Lower leg skin (tissue), 4 donors: ENCODE results near the gene GRN. TPM values are rescaled to one million over a fixed set of nuclear protein-coding genes. Genes with fewer than 3 reads are reported as not detected.

Experiments
- DNase-seq, 2 donors: peaks; one replicate each; pipeline ENCODE4 v3.0.0-alpha.2; 2019; ENCODE audit warnings: low spot score in 2 of 2
- H3K4me3 ChIP-seq: fragments of 200-600 bp; sonication (generic); 2 replicates; pipeline ENCODE4 v1.5.1; 2017; ENCODE audit warnings: mild to moderate bottlenecking, low read depth; ENCODE audit not compliant: poor library complexity, severe bottlenecking
- POLR2A ChIP-seq, 2 donors: fragments of 450-650 bp; IDR thresholded peaks; one replicate each; pipeline ENCODE4 v1.6.1; 2016 to 2017; ENCODE audit warnings: antibody characterized with exemption in 2 of 2, mild to moderate bottlenecking in 1 of 2, moderate library complexity in 1 of 2
- WGBS, 2 donors: methylation state at CpG; one replicate each; pipeline ENCODE4 v1.1.5; 2018; 5-methylcytosine and 5-hydroxymethylcytosine counted together
- intact Hi-C: fragments of 100-400 bp; cut with DNase I; formaldehyde crosslinking; loops from one replicate; pipeline ENCODE4 v1.15.0; 2023; ENCODE audit warnings: low total_unique reads
- total RNA-seq, 4 donors: library from RNA; depleted of rRNA; stranded (reverse); fragments of >200 nt; gene quantifications; one replicate each; pipeline ENCODE4 v1.1.0, GENCODE V29; 2016
- TF ChIP-seq, protein P1 (sequence below), 3 donors: fragments of 450-650 bp; IDR thresholded peaks; one replicate each; pipeline ENCODE4 v1.5.1; 2016; ENCODE audit warnings: antibody characterized with exemption in 3 of 3, mild to moderate bottlenecking in 3 of 3, moderate library complexity in 2 of 3

GRN gene
- total RNA-seq, 4 donors from 2014 or later: 272 to 295 (median 283) TPM

GRCh38 chr17:44376124-44376523, 31.0 kb downstream of the GRN start:
- no peak for DNase-seq
- WGBS, 2 donors: 6 to 13% methylated on average over 5 of the region's 5 CpGs

GRCh38 chr17:44376779-44377178, 31.7 kb downstream of the GRN start:
- intact Hi-C loops: no loop called here
- 88 to 93% methylated on average over 12 of the region's 12 CpGs for WGBS, 2 donors
- TF ChIP-seq POLR2A (IDR thresholded peaks at IDR 0.05): no peak
- TF ChIP-seq, protein P1, sequence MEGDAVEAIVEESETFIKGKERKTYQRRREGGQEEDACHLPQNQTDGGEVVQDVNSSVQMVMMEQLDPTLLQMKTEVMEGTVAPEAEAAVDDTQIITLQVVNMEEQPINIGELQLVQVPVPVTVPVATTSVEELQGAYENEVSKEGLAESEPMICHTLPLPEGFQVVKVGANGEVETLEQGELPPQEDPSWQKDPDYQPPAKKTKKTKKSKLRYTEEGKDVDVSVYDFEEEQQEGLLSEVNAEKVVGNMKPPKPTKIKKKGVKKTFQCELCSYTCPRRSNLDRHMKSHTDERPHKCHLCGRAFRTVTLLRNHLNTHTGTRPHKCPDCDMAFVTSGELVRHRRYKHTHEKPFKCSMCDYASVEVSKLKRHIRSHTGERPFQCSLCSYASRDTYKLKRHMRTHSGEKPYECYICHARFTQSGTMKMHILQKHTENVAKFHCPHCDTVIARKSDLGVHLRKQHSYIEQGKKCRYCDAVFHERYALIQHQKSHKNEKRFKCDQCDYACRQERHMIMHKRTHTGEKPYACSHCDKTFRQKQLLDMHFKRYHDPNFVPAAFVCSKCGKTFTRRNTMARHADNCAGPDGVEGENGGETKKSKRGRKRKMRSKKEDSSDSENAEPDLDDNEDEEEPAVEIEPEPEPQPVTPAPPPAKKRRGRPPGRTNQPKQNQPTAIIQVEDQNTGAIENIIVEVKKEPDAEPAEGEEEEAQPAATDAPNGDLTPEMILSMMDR (IDR thresholded peaks at IDR 0.05): no peak
- H3K4me3 ChIP-seq: no peak overlapping the region
- DNase-seq: no peak

More at GRCh38 chr17:44376124-44376523, 31.0 kb downstream of the GRN start:
- intact Hi-C loops: no loop called here
- TF ChIP-seq, protein P1 (IDR thresholded peaks at IDR 0.05): no peak
- no peak for TF ChIP-seq POLR2A (IDR thresholded peaks at IDR 0.05)
- no peak overlapping the region for H3K4me3 ChIP-seq

- 86% methylated on average over 11 to 14 of the region's 14 CpGs for whole genome bisulfite sequencing, 2 donors
- TF ChIP-seq, protein P1 (IDR thresholded peaks at IDR 0.05): no peak
- TF ChIP-seq POLR2A (IDR thresholded peaks at IDR 0.05): no peak
- H3K4me3 ChIP-seq: no peak overlapping the region
- intact Hi-C loops: no loop called here
- DNase-seq: no peak
Observed at GRCh38 chr17:44378171-44378705, 33.1 kb downstream of the GRN start.

DNA sequence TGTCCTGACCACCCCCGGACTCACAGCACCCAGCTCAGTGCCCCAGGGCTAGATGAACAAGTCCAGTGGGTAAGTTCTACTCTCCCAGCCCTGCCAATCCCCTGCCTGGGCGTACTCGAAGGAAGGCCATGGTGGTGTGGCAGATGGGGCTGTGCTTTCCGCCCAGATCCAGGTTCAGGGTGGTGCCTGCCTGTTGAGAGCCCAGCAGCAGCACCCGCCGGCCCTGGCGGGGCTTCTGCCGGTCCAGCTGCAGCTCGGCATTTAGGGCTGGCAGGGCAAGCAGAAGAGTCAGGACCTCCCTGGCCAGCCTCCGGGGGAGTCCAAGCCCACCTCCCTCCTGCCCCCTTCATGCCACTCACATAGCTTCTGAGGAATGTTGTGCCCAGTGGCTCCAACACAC, 34.8 kb downstream of the GRN start:
- 86 to 88% methylated on average over 10 of the region's 10 CpGs for WGBS, 2 donors
- TF ChIP-seq, protein P1 (IDR thresholded peaks at IDR 0.05): no peak
- no peak for TF ChIP-seq POLR2A (IDR thresholded peaks at IDR 0.05)
- no peak for DNase-seq
- H3K4me3 ChIP-seq: no peak overlapping the region
- intact Hi-C loops: no loop called here

GRCh38 chr17:44380767-44381166, 35.7 kb downstream of the GRN start:
- no peak overlapping the region for H3K4me3 ChIP-seq
- intact Hi-C loops: no loop called here
- TF ChIP-seq, protein P1 (IDR thresholded peaks at IDR 0.05): no peak
- no peak for TF ChIP-seq POLR2A (IDR thresholded peaks at IDR 0.05)
- WGBS, 2 donors: 71 to 73% methylated on average over 9 of the region's 9 CpGs
- DNase-seq: no peak

GRCh38 chr17:44381810-44382305, 36.8 kb downstream of the GRN start:
- DNase-seq: no peak
- H3K4me3 ChIP-seq: no peak overlapping the region
- TF ChIP-seq, protein P1 (IDR thresholded peaks at IDR 0.05): no peak
- no peak for TF ChIP-seq POLR2A (IDR thresholded peaks at IDR 0.05)
- 79 to 86% methylated on average over 4 of the region's 4 CpGs for WGBS, 2 donors
- intact Hi-C loops: no loop called here
